COLO668 (cell line): ENCODE measurements around the gene HMOX1.
"Not testable (repeated sequence)": the region's sequence is repeated elsewhere in the genome, so short reads cannot be mapped to it uniquely, and the experiment has no call there.

ENCODE experiments used
- DNase-seq: peaks from one replicate; lab custom pipeline; 2025; ENCODE audit not compliant: unreplicated experiment; lab: John Stamatoyannopoulos, UW

HMOX1 gene

GRCh38 chr22:35378621-35379020 is 2.3 kb upstream of the HMOX1 start:
- no peak for DNase-seq

DNA sequence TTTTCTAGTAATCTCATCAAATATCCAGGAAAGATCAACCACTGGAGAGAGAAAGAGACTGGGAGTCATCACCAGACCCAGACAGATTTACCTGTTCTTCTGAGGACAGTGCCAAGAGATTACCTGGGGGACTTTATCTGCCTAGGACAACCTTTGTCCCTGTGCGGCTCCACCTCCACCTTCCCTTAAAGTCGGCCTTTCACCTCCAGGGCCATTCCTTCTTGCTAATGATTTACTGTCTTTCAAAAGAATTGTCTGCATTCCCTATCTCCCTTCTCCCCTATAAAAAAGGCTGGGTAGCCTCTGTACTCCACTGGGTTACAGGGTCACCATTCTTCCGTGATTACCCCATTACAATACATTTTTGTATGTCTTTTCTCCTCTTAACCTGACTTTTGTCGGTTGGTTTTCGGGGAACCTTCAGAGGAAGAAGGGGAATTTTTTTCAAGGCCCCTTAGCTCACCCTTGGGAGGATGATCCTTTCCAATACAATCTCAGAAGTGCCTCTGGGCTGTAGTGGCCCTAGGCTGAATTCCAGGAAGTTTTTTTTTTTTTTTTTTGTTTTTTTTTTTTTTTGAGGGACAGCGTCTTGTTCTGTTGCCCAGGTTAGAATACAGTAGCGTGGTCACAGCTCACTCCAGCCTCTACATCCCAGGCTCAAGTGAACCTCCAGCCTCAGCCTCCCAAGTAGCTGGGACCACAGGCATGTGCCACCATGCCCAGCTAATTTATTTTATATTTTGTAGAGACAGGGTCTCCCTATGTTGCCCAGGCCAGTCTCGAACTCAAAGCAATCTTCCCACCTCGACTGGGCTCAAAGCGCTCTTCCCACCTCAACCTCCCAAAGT is 1.5 kb upstream of the HMOX1 start:
- no peak for DNase-seq

DNA sequence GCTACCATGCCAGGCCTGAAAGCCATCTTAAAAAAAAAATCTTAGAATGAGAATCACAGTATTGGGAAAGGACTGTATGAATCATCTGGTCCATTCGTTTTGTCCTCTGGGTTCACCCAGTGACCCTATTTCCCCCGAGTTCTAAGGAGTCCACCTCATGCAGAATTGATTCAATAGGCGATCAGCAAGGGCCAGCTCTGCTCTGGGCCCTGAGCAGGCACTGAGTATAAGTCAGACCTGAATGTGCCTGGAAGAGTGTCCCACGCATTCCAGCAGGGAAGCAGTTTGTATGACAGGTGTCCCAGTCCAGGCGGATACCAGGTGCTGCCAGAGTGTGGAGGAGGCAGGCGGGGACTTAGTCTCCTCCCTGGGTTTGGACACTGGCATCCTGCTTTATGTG is 883 bp upstream of the HMOX1 start:
- DNase-seq: no peak

DNA sequence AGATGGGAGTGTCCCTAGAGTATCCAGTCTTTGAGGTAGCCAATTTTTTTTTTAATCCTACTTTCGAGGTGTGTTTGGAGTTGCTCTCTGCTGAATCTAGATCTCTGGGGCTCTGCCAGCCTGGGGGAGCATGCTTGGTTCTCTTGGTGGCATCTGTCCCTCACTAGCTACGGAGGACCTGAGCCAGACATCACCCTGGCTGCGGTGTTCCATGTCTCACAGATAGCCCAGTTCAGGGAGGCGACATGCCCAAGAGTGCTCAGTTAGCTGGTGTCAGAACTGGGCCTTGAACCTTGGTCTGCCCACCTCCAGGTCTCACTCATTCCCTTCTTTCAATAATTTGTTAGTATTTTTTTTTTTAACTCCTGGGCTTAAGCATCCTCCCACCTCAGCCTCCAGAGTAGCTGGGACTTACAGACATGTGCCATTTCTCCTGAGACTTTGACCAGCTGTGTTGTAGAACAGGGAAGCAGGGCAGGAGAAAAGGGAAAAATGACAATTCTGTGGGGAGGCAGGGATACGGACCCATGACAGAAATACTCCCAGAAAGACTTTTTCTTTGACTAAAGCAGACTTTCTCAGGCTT is 621 bp downstream of the HMOX1 start:
- DNase-seq: no peak

DNA sequence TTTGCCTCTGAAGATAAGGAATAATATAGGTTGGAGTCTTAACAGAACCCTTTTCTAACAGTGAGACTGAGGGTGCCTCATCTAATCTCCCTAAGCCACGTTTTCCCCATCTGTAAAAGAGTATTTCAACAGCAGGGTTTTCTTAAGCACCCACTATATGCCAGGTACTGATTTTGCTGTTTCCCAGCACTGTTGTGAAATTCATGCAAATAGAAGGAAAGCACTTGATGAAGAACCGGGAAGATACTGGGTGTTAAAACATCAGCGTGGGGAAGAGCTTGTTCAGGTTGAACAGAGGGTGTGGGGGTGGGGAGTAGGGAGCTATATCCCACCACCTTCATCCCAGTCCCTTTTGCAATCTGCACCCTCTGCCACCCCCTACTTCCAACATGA is 2.8 kb downstream of the HMOX1 start:
- no peak for DNase-seq

DNA sequence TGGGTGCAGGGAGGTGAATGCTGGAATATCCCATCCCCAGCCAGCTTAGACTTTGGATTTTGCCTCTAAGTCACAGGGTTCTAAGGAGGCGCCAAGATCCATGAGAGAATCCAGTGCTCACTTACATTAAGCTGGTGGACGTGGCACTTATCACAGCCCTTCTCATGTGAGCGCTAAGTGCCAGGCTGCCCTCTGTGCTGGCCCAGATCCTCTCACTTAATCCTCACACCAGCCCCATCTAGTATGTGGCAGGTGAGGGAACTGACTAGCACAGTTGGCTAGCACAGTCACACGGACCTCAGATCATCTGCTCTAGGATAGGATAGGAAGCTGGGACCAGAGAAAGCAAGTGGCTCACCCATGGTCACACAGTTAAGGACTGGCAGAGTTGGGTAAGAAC is 3.6 kb downstream of the HMOX1 start:
- DNase-seq: no peak

DNA sequence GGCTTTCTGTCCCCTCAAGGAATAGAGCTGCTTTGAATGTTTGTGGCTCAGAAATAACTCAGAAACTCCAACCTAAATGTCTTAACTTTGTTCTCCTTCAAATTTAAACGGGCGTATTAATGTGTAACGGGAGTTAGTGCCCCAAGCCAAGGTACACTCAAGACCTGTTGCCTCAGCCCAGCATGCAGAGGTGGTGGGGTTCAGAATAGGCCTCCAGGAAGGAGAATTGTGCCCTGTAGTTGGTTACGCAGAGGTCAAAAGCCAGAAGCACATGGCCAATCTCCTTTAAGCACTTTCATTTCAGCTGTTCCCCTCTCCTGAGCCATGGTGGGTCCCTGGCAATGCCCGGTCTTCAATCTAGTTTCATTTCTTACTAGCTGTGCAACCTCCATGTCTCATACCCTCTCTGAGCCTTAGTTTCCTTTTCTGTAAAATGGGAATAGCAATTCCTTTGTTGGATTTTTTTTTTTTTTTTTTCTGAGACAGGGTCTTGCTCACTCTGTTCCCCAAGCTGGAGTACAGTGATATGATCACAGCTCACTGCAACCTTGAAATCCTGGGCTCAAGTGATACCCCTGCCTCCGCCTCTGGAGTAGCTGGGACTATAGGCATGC is 4.2 kb downstream of the HMOX1 start:
- no peak for DNase-seq

GRCh38 chr22:35386670-35387288 is 5.9 kb downstream of the HMOX1 start:
- no peak for DNase-seq

- DNase-seq: no peak
These were observed 10.0 kb downstream of the HMOX1 start for GRCh38 chr22:35390933-35391332.

- no peak for DNase-seq
These were observed 11.5 kb downstream of the HMOX1 start for GRCh38 chr22:35392357-35392756.

DNA sequence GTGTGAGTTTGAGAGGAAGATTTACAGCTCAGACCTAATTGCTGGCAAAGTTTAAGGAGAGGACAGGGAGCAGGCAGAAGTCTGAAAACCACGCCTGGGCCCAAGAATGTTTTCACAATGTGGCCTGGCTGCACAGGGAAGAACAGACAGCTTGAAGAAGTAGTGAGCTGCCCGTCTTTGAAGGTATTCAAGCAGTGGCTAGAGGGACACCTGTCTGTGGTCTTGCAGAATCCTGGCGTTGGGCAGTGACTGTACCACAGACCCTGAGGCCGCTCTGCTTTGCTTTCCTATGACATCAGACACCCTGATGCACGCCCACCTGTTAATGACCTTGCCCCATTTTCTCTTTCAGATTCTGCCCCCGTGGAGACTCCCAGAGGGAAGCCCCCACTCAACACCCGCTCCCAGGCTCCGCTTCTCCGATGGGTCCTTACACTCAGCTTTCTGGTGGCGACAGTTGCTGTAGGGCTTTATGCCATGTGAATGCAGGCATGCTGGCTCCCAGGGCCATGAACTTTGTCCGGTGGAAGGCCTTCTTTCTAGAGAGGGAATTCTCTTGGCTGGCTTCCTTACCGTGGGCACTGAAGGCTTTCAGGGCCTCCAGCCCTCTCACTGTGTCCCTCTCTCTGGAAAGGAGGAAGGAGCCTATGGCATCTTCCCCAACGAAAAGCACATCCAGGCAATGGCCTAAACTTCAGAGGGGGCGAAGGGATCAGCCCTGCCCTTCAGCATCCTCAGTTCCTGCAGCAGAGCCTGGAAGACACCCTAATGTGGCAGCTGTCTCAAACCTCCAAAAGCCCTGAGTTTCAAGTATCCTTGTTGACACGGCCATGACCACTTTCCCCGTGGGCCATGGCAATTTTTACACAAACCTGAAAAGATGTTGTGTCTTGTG is 12.5 kb downstream of the HMOX1 start:
- DNase-seq: no peak

- no peak for DNase-seq
These were observed 13.1 kb downstream of the HMOX1 start for GRCh38 chr22:35394011-35394312.

DNA sequence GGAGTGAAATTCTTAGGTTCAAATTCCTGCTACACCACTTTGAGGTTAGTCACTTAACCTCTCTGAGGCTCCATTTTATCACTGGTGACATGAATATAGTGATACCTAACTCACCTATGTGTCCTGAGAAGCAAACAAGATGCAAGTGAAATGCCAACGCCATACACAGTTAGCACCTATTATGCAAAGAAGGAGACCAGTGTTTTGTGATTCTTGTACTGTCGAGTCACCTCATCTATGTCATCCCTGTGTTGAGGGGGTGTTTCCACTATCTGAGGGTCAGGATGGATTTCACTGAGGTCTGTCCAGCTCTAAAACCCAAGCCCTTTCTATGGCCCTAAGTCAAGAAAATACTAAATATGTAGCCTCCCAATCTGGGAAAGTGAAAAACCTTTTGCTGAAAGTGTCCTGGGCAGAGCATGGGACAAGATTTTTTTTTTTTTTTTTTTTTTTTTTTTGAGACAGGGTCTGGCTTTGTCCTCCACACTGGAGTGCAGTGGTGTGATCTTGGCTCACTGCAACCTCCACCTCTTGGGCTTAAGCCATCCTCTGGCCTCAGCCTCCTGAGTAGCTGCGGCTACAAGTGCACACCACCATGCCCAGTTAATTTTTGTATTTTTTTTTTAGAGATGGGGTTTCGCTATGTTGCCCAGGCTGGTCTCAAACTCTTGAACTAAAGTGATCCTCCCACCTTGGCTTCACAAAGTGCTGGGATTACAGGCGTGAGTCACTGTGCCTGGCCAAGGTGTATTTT is 14.1 kb downstream of the HMOX1 start:
- no peak for DNase-seq

- not testable (repeated sequence) for DNase-seq
These were observed 15.7 kb downstream of the HMOX1 start for GRCh38 chr22:35396622-35397021.

- no peak for DNase-seq
These were observed 16.4 kb downstream of the HMOX1 start for GRCh38 chr22:35397095-35397904.

DNA sequence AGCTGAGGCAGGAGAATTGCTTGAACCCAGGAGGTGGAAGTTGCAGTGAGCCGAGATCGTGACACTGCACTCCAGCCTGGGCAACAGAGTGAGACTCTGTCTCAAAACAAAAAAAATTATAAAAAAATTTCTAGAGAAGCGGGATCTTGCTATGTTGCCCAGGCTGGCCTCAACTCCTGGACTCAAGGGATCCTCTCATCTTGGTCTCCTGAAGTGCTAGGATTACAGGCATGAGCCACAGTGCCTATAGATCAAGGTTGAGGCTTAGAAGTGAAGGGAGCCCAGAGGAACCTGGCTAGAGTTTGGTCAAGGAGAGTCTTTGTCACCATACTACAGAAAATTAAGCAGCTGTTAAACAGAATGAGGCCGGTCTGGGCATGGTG is 17.7 kb downstream of the HMOX1 start:
- no peak for DNase-seq

DNA sequence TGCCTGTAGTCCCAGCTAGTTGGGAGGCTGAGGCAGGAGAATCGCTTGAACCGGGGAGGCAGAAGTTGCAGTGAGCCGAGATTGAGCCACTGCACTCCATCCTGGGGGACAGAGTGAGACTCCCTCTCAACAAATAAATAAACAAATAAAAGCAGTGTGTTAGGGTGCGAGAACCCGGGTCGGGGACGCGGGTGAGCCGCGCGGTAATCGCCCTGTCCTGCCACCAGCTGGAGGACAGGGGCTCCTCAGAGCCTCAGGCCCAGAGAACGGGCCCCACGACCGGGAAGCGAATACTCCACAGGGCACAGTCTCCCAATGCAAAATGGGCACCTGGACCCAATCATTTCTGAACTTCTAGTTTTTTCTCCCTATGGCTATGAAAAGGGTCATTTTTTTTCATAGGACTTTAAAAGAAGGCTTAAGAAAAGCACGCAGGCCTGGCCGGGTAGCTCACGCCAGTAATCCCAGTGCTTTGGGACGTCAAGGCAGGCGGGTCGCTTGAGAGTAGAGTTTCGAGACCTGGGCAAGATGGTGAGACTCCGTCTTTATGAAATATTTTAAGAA is 18.3 kb downstream of the HMOX1 start:
- peak; percentile 54 for DNase-seq

- DNase-seq: peak; percentile 98
These were observed 19.0 kb downstream of the HMOX1 start, which contains the start of gene MCM5 for GRCh38 chr22:35399678-35400500. Gene MCM5 (plus strand): TSS chr22:35400140. CDS start chr22:35400439, 299 bp downstream.
